Trophoblast cell (in vitro differentiated cells and primary cell): Measurements from ENCODE around the gene SPATS2L.
A peak's percentile ranks its signal among the peaks of the same experiment; 100 is the strongest.

ENCODE experiments used
- DNase-seq, 2 donors: peaks; one replicate each; pipeline ENCODE4 v3.0.0-alpha.2; 2016
- H2AFZ ChIP-seq: 2 replicates; pipeline ENCODE4 v1.6.1; 2013; ENCODE audit warnings: low read length, moderate library complexity, mild to moderate bottlenecking; ENCODE audit not compliant: insufficient read depth, poor library complexity
- H2AK5ac ChIP-seq: 2 replicates; pipeline ENCODE4 v1.6.1; 2013; ENCODE audit warnings: mild to moderate bottlenecking, low read length
- H2BK120ac ChIP-seq: 2 replicates; pipeline ENCODE4 v1.6.1; 2013; ENCODE audit warnings: low read length, mild to moderate bottlenecking, moderate library complexity; ENCODE audit not compliant: insufficient read depth, poor library complexity
- H2BK12ac ChIP-seq: 2 replicates; pipeline ENCODE4 v1.6.1; 2013; ENCODE audit warnings: mild to moderate bottlenecking, low read length, moderate library complexity
- H2BK5ac ChIP-seq: 2 replicates; pipeline ENCODE4 v1.6.1; 2013; ENCODE audit warnings: low read length, low read depth, moderate library complexity, mild to moderate bottlenecking; ENCODE audit not compliant: poor library complexity
- H3K14ac ChIP-seq: 2 replicates; pipeline ENCODE4 v1.6.1; 2013; ENCODE audit warnings: mild to moderate bottlenecking, low read length
- H3K18ac ChIP-seq: 2 replicates; pipeline ENCODE4 v1.6.1; 2013; ENCODE audit warnings: mild to moderate bottlenecking, low read length
- H3K23ac ChIP-seq: 2 replicates; pipeline ENCODE4 v1.6.1; 2013; ENCODE audit warnings: low read length
- H3K27ac ChIP-seq: 2 replicates; pipeline ENCODE4 v1.5.1; 2013; ENCODE audit warnings: low read depth, mild to moderate bottlenecking, inconsistent platforms, low read length, moderate library complexity
- H3K27me3 ChIP-seq: 2 replicates; pipeline ENCODE4 v1.6.1; 2013; ENCODE audit warnings: inconsistent platforms, mild to moderate bottlenecking, low read length, moderate library complexity; ENCODE audit not compliant: insufficient read depth
- H3K36me3 ChIP-seq, 2 experiments: 1 replicate in 1 of 2; 2 replicates in 1 of 2; pipeline ENCODE4 v1.6.1; 2013; ENCODE audit warnings: low read length in 2 of 2, mild to moderate bottlenecking in 2 of 2, moderate library complexity in 1 of 2; ENCODE audit not compliant: insufficient read depth in 2 of 2, control insufficient read depth in 1 of 2
- H3K4ac ChIP-seq: 2 replicates; pipeline ENCODE4 v1.6.1; 2013; ENCODE audit warnings: low read depth, mild to moderate bottlenecking, low read length, moderate library complexity
- H3K4me1 ChIP-seq, 2 experiments: 1 replicate in 1 of 2; 2 replicates in 1 of 2; pipeline ENCODE4 v1.6.1; 2013; ENCODE audit warnings: low read length in 2 of 2, mild to moderate bottlenecking in 2 of 2, moderate library complexity in 1 of 2; ENCODE audit not compliant: insufficient read depth in 2 of 2, control insufficient read depth in 1 of 2
- H3K4me2 ChIP-seq: 2 replicates; pipeline ENCODE4 v1.6.1; 2013; ENCODE audit warnings: inconsistent platforms, mild to moderate bottlenecking, low read length, moderate library complexity
- H3K4me3 ChIP-seq: 2 replicates; pipeline ENCODE4 v1.5.1; 2013; ENCODE audit warnings: mild to moderate bottlenecking, low read depth, low read length, inconsistent platforms
- H3K79me1 ChIP-seq: one replicate; pipeline ENCODE4 v1.6.1; 2013; ENCODE audit warnings: low read length
- H3K79me2 ChIP-seq: 2 replicates; pipeline ENCODE4 v1.6.1; 2013; ENCODE audit warnings: low read length, mild to moderate bottlenecking; ENCODE audit not compliant: control insufficient read depth, insufficient read depth, poor library complexity
- H3K9ac ChIP-seq: 2 replicates; pipeline ENCODE4 v1.6.1; 2013; ENCODE audit warnings: mild to moderate bottlenecking, low read length
- H3K9me3 ChIP-seq: 2 replicates; pipeline ENCODE4 v1.6.1; 2013; ENCODE audit warnings: low read depth, mild to moderate bottlenecking, control low read depth, inconsistent platforms, low read length; ENCODE audit not compliant: insufficient read depth
- H4K12ac ChIP-seq: 2 replicates; pipeline ENCODE4 v1.6.1; 2013; ENCODE audit warnings: low read depth, mild to moderate bottlenecking, low read length, moderate library complexity
- H4K8ac ChIP-seq: 2 replicates; pipeline ENCODE4 v1.6.1; 2013; ENCODE audit warnings: low read depth, mild to moderate bottlenecking, low read length, moderate library complexity
- H4K91ac ChIP-seq: one replicate; pipeline ENCODE4 v1.6.1; 2013; ENCODE audit warnings: low read depth, mild to moderate bottlenecking, low read length, moderate library complexity
- WGBS: extraction: QIAGEN DNeasy Blood & Tissue Kit; methylation state at CpG from one replicate; pipeline ENCODE4 v1.1.7; 2013; ENCODE audit warnings: missing lambda C conversion rate; ENCODE audit not compliant: insufficient read length, insufficient coverage; ENCODE audit errors: extremely low coverage; 5-methylcytosine and 5-hydroxymethylcytosine counted together

The SPATS2L gene

DNA sequence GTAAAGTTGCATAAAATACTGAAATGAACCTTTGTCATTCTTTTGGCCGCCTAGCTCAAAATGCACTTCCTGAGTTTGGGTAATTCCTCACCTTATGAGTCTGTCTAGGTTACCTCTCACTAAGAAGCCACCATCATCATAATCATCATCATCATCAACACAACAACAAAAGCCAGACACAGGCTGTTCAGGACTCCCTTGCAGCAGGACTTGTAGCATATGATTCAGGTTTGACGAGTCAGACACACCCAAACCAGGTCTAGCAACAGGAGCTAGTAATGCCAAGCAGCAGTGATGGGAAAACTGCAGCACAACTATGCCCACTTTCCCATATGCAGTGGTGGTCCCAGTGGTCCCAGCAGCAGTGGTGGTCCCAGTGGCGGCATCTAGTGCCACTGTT, 216.7 kb downstream of the SPATS2L start:
- no peak overlapping the region for H4K8ac ChIP-seq
- H2BK12ac ChIP-seq, result no peak overlapping the region
- no peaks in the 10 kb centered on the region for H3K36me3 ChIP-seq
- peaks cover 3 to 4% of the 10 kb centered on the region in 2 experiments for H3K4me1 ChIP-seq
- H4K12ac ChIP-seq, result no peak overlapping the region
- no peak overlapping the region for H3K9ac ChIP-seq
- H2BK5ac ChIP-seq, result no peak overlapping the region
- no CpG with 5 or more reads among the region's 3 CpGs for WGBS
- H3K27ac ChIP-seq, result no peak overlapping the region
- H2AFZ ChIP-seq, result no peak overlapping the region
- no peak overlapping the region for H3K4ac ChIP-seq
- H3K79me2 ChIP-seq, result no peaks in the 10 kb centered on the region
- peaks cover 2% of the 10 kb centered on the region for H3K27me3 ChIP-seq
- H4K91ac ChIP-seq, result no peak overlapping the region
- no peak overlapping the region for H3K4me3 ChIP-seq
- H2AK5ac ChIP-seq, result no peak overlapping the region
- H3K79me1 ChIP-seq, result peaks cover 5% of the 10 kb centered on the region
- no peaks in the 10 kb centered on the region for H3K9me3 ChIP-seq
- no peak overlapping the region for H2BK120ac ChIP-seq
- no peak overlapping the region for H3K4me2 ChIP-seq
- H3K23ac ChIP-seq, result no peak overlapping the region
- DNase-seq, result no peak
- H3K14ac ChIP-seq, result no peak overlapping the region
- no peak overlapping the region for H3K18ac ChIP-seq

DNA sequence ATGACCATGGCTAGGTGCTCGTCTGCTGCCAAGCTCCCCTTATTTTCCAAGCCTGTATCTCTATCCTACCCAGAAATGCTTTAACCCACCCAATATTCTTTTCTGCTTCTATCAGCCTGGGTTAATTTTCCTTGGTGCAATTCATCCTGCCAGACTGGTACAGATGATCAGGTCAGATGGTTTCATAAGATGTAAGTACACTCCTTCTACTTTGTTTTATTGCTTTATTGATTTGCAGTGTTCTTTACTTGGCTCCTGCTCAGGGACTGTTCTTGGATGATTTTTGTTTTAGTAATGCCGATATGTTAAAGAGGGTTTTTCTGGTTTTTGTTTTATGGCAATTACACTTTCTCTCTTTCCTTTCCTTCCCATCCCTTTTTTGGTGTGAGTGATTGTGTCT, 217.1 kb downstream of the SPATS2L start:
- Histone ChIP-seq H3K9ac (no peak overlapping the region), H2BK120ac (no peak overlapping the region), H2AK5ac (no peak overlapping the region), H3K79me2 (no peaks in the 10 kb centered on the region), H3K4me2 (no peak overlapping the region), H3K4me1 (peaks cover 3 to 4% of the 10 kb centered on the region in 2 experiments), H4K8ac (no peak overlapping the region), H2BK5ac (no peak overlapping the region), H3K9me3 (no peaks in the 10 kb centered on the region), H3K18ac (no peak overlapping the region), H3K23ac (no peak overlapping the region), H4K12ac (no peak overlapping the region), H2BK12ac (no peak overlapping the region), H3K36me3 (no peaks in the 10 kb centered on the region), H4K91ac (no peak overlapping the region), H2AFZ (no peak overlapping the region), H3K4me3 (no peak overlapping the region), H3K27me3 (peaks cover 2% of the 10 kb centered on the region), H3K79me1 (peaks cover 5% of the 10 kb centered on the region), H3K4ac (no peak overlapping the region), H3K27ac (no peak overlapping the region), H3K14ac (no peak overlapping the region)
- DNase-seq, result no peak
- WGBS, result no CpG with 5 or more reads among the region's 2 CpGs

GRCh38 chr2:200525066-200525465, 218.6 kb downstream of the SPATS2L start:
- no peak overlapping the region for H2BK120ac ChIP-seq
- no peak overlapping the region for H3K27ac ChIP-seq
- H3K79me1 ChIP-seq, result peaks cover 5% of the 10 kb centered on the region
- no peak overlapping the region for H4K12ac ChIP-seq
- no peaks in the 10 kb centered on the region for H3K9me3 ChIP-seq
- H3K23ac ChIP-seq, result no peak overlapping the region
- no peak overlapping the region for H3K4ac ChIP-seq
- no peak overlapping the region for H2BK5ac ChIP-seq
- H3K4me1 ChIP-seq, result peaks cover 3 to 4% of the 10 kb centered on the region in 2 experiments
- no peak overlapping the region for H3K9ac ChIP-seq
- peaks cover 2% of the 10 kb centered on the region for H3K27me3 ChIP-seq
- no peak overlapping the region for H2AFZ ChIP-seq
- H2AK5ac ChIP-seq, result no peak overlapping the region
- H3K79me2 ChIP-seq, result no peaks in the 10 kb centered on the region
- no peak overlapping the region for H3K18ac ChIP-seq
- H3K4me2 ChIP-seq, result no peak overlapping the region
- WGBS, result no CpG with 5 or more reads among the region's 2 CpGs
- H4K91ac ChIP-seq, result no peak overlapping the region
- no peak overlapping the region for H3K14ac ChIP-seq
- H2BK12ac ChIP-seq, result no peak overlapping the region
- peak in 1 of 2 donors; percentile 43 for DNase-seq
- H3K4me3 ChIP-seq, result no peak overlapping the region
- no peaks in the 10 kb centered on the region for H3K36me3 ChIP-seq
- no peak overlapping the region for H4K8ac ChIP-seq

GRCh38 chr2:200525551-200525881, 219.0 kb downstream of the SPATS2L start:
- WGBS, result 100% methylated on average over 2 of the region's 7 CpGs
- no peak overlapping the region for H3K18ac ChIP-seq
- H3K4ac ChIP-seq, result no peak overlapping the region
- H3K79me2 ChIP-seq, result no peaks in the 10 kb centered on the region
- no peak overlapping the region for H2BK12ac ChIP-seq
- no peak overlapping the region for H2AFZ ChIP-seq
- H3K36me3 ChIP-seq, result no peaks in the 10 kb centered on the region
- H3K14ac ChIP-seq, result no peak overlapping the region
- H3K9me3 ChIP-seq, result no peaks in the 10 kb centered on the region
- H3K79me1 ChIP-seq, result peaks cover 5% of the 10 kb centered on the region
- peaks cover 2% of the 10 kb centered on the region for H3K27me3 ChIP-seq
- H3K4me3 ChIP-seq, result no peak overlapping the region
- H3K27ac ChIP-seq, result no peak overlapping the region
- no peak overlapping the region for H3K23ac ChIP-seq
- peaks cover 3 to 4% of the 10 kb centered on the region in 2 experiments for H3K4me1 ChIP-seq
- H4K91ac ChIP-seq, result no peak overlapping the region
- H2BK120ac ChIP-seq, result no peak overlapping the region
- H4K8ac ChIP-seq, result no peak overlapping the region
- peak overlapping the region; percentile 65 for H3K4me2 ChIP-seq
- DNase-seq, result no peak
- H3K9ac ChIP-seq, result no peak overlapping the region
- no peak overlapping the region for H4K12ac ChIP-seq
- no peak overlapping the region for H2AK5ac ChIP-seq
- H2BK5ac ChIP-seq, result no peak overlapping the region
